CD4-positive, CD25-positive, alpha-beta regulatory T cell (primary cell): Measurements from ENCODE around the gene PWWP2A. TPM values are rescaled to one million over a fixed set of nuclear protein-coding genes. Genes with fewer than 3 reads are reported as not detected.
"Not testable (repeated sequence)": the region's sequence is repeated elsewhere in the genome, so short reads cannot be mapped to it uniquely, and the experiment has no call there.

Source experiments
- ATAC-seq, 2 donors: fragments of 150-1000 bp; cut with Tn5 transposase; one replicate each; pipeline ENCODE4 v1.10.0; 2021; ENCODE audit warnings: low read depth in 2 of 2, moderate number of reproducible peaks in 2 of 2, moderate library complexity in 1 of 2
- DNase-seq, 3 donors: peaks; one replicate each; pipeline versions ENCODE4 v3.0.0 to v3.0.0-alpha.2; 2012 to 2022; ENCODE audit warnings: mixed read lengths in 1 of 3
- H3K27ac ChIP-seq: one replicate; pipeline ENCODE4 v1.7.0; 2013; ENCODE audit warnings: mild to moderate bottlenecking, low read length; ENCODE audit not compliant: insufficient read depth, poor library complexity, severe bottlenecking
- H3K27me3 ChIP-seq: one replicate; pipeline ENCODE4 v1.7.0; 2013; ENCODE audit warnings: low read length; ENCODE audit not compliant: control insufficient read depth, insufficient read depth
- H3K36me3 ChIP-seq: one replicate; pipeline ENCODE4 v1.7.0; 2013; ENCODE audit warnings: mild to moderate bottlenecking, low read length, moderate library complexity; ENCODE audit not compliant: control insufficient read depth, insufficient read depth
- H3K4me1 ChIP-seq: 2 replicates; pipeline ENCODE4 v1.7.0; 2013; ENCODE audit warnings: mild to moderate bottlenecking, low read length; ENCODE audit not compliant: insufficient read depth, control insufficient read depth, poor library complexity, severe bottlenecking
- H3K4me3 ChIP-seq: one replicate; pipeline ENCODE4 v1.7.0; 2013; ENCODE audit warnings: low read depth, mild to moderate bottlenecking, low read length, moderate library complexity
- H3K9me3 ChIP-seq, 2 experiments: 1 replicate in 1 of 2; 2 replicates in 1 of 2; pipeline ENCODE4 v1.7.0; 2013; ENCODE audit warnings: low read length in 2 of 2, mild to moderate bottlenecking in 1 of 2, moderate library complexity in 1 of 2; ENCODE audit not compliant: control insufficient read depth in 2 of 2
- H3K27ac Mint-ChIP-seq, 3 donors: one replicate each; pipeline ENCODE4 v1.8.0; 2020 to 2022; ENCODE audit warnings: mild to moderate bottlenecking in 3 of 3, mixed read lengths in 3 of 3, moderate library complexity in 2 of 3
- H3K27me3 Mint-ChIP-seq: one replicate; pipeline ENCODE4 v1.8.0; 2022; ENCODE audit warnings: mild to moderate bottlenecking, mixed read lengths
- H3K36me3 Mint-ChIP-seq: one replicate; pipeline ENCODE4 v1.8.0; 2020; ENCODE audit warnings: mixed read lengths
- H3K4me1 Mint-ChIP-seq, 4 donors: one replicate each; pipeline ENCODE4 v1.8.0; 2020 to 2022; ENCODE audit warnings: mixed read lengths in 4 of 4, mild to moderate bottlenecking in 1 of 4
- H3K4me3 Mint-ChIP-seq, 4 donors: one replicate each; pipeline ENCODE4 v1.8.0; 2020 to 2022; ENCODE audit warnings: mild to moderate bottlenecking in 4 of 4, mixed read lengths in 4 of 4, moderate library complexity in 3 of 4
- H3K9me3 Mint-ChIP-seq, 7 donors: one replicate each; pipeline ENCODE4 v1.8.0; 2020 to 2022; ENCODE audit warnings: mixed read lengths in 7 of 7, mild to moderate bottlenecking in 3 of 7, moderate library complexity in 2 of 7
- polyA plus RNA-seq, 4 donors: library from polyadenylated mRNA; unstranded; fragments of 300-500 nt; fragmentation: Illumina TruSeq; gene quantifications; one replicate each; pipeline ENCODE4 v1.2.3, GENCODE V29; 2021
- total RNA-seq: library from RNA; stranded (reverse); gene quantifications from one replicate; pipeline ENCODE4 v1.2.3, GENCODE V29; 2022

Gene PWWP2A
- total and polyA plus RNA-seq, 5 donors from 2014 or later: 22.9 to 35.0 (median 24.5) TPM

DNA sequence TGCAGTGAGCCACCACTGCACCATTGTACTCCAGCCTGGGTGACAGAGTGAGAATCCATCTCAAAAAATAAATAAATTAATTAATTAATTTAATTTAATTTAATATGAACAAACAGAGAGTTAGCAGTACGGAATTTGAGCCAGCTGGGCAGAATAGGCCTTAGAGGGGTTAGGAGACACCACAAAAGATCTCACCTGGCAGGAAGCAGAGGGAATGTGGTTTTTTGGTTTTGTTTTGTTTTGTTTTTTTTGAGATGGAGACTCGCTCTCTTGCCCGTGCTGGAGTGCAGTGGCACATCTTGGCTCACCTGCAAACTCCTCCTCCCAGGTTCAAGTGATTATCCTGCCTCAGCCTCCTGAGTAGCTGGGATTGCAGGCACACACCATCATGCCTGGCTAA, 31.8 kb upstream of the PWWP2A start:
- H3K9me3 Mint-ChIP-seq: peaks cover 0 to 1% (median 0%) of the 10 kb centered on the region in 7 donors
- ATAC-seq (no peak), DNase-seq (no peak)
- H3K4me1 ChIP-seq: no peaks in the 10 kb centered on the region
- H3K27me3 ChIP-seq: no peaks in the 10 kb centered on the region
- H3K4me3 Mint-ChIP-seq: no peak overlapping the region
- no peaks in the 10 kb centered on the region for H3K9me3 ChIP-seq
- no peak overlapping the region for H3K27ac Mint-ChIP-seq
- no peaks in the 10 kb centered on the region for H3K36me3 Mint-ChIP-seq
- peaks cover 4% of the 10 kb centered on the region for H3K27me3 Mint-ChIP-seq
- no peak overlapping the region for H3K27ac ChIP-seq
- no peak overlapping the region for H3K4me3 ChIP-seq
- H3K36me3 ChIP-seq: no peaks in the 10 kb centered on the region
- peaks cover 0 to 3% (median 1%) of the 10 kb centered on the region in 4 donors for H3K4me1 Mint-ChIP-seq

DNA sequence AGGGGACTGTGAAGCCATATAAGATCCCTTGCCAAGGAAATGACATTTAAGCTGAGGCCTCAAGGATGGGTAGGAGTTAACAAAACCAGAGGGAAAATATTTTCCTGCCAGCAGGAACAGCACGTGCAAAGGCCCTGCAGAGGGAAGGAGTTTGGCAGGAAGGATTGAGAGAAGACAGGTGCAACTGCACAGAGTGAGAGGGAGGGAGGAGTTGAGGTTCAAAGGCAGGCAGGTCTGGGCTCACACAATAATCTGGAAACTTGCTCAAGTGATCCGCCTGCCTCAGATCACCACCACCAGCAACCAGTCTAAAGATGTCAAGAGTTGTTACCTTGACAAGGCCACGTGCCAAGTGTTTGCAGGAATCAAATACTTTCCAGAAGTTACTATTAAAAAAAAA, 31.1 kb upstream of the PWWP2A start:
- Mint-ChIP-seq H3K4me1 (peaks cover 0 to 3% (median 1%) of the 10 kb centered on the region in 4 donors), H3K36me3 (no peaks in the 10 kb centered on the region), H3K9me3 (peaks cover 0 to 1% (median 0%) of the 10 kb centered on the region in 7 donors), H3K4me3 (no peak overlapping the region), H3K27ac (no peak overlapping the region), H3K27me3 (peaks cover 4% of the 10 kb centered on the region)
- no peak overlapping the region for H3K27ac ChIP-seq
- no peaks in the 10 kb centered on the region for H3K36me3 ChIP-seq
- H3K27me3 ChIP-seq: no peaks in the 10 kb centered on the region
- DNase-seq (no peak), ATAC-seq (no peak)
- H3K4me3 ChIP-seq: no peak overlapping the region
- no peaks in the 10 kb centered on the region for H3K9me3 ChIP-seq
- H3K4me1 ChIP-seq: no peaks in the 10 kb centered on the region

DNA sequence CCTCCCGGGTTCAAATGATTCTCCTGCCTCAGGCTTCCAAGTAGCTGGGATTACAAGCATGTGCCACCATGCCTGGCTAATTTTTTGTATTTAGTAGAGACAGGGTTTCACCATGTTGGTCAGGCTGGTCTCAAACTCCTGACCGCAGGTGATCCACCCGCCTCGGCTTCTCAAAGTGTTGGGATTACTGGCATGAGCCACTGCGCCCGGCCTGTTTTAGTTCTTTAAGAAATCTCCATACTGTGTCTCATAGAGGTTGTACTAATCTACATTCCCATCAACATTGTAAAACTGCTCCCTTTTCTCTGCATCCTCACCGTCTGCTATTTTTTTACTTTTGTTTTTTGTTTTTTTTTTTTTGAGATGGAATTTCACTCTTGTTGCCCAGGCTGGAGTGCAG, 25.2 kb upstream of the PWWP2A start:
- not testable (repeated sequence) for H3K9me3 Mint-ChIP-seq, H3K36me3 Mint-ChIP-seq, H3K4me3 Mint-ChIP-seq, H3K9me3 ChIP-seq, H3K4me1 ChIP-seq, H3K27me3 ChIP-seq, ATAC-seq, H3K4me1 Mint-ChIP-seq, H3K27ac ChIP-seq, H3K4me3 ChIP-seq, DNase-seq, H3K36me3 ChIP-seq
- peaks cover 13% of the 10 kb centered on the region for H3K27me3 Mint-ChIP-seq
- H3K27ac Mint-ChIP-seq: peak overlapping the region in 1 of 3 donors; percentile 45

DNA sequence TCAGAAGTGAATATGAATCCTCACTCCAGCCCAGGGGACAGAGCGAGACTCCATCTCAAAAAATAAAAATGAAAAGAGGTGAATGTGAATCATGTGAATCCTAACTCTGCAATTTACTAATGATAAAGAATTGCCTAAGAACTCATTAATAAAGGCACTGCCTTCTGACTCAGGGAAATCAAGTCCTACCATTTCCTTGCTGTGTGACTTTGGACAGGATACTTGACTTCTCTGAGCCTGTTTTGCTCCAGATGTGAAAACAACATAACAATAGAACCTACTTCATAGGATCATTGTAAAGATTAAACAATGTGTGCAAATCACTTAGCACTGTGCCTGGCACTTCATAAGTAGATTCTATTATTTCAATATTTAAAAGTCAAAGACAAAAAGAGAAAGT, 15.1 kb upstream of the PWWP2A start:
- H3K36me3 Mint-ChIP-seq: no peaks in the 10 kb centered on the region
- no peak overlapping the region for H3K4me3 ChIP-seq
- no peaks in the 10 kb centered on the region for H3K4me1 Mint-ChIP-seq
- DNase-seq (no peak), ATAC-seq (no peak)
- H3K27me3 ChIP-seq: no peaks in the 10 kb centered on the region
- H3K27ac ChIP-seq: no peak overlapping the region
- no peaks in the 10 kb centered on the region for H3K36me3 ChIP-seq
- H3K9me3 ChIP-seq: no peaks in the 10 kb centered on the region
- no peak overlapping the region for H3K4me3 Mint-ChIP-seq
- no peak overlapping the region for H3K27ac Mint-ChIP-seq
- H3K4me1 ChIP-seq: no peaks in the 10 kb centered on the region
- no peaks in the 10 kb centered on the region for H3K9me3 Mint-ChIP-seq
- H3K27me3 Mint-ChIP-seq: peaks cover 4% of the 10 kb centered on the region

DNA sequence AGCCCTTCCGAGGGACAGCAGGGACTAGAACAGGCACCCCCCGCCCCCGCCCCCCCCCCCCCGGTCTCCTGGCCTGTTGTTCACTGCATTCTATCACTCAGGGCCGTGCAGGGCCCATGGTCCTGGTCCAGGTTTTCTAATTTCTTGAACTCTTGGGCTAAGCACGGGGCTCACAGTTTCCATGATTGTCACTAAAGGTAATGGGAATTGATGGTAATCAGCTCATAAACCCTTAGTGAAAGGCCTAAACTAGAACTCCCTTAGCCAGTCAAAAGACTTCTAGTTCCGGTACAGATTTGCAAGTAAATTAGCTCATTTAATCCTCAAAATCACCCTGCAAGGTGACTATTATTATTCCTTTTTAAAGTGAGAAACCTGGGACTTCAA, 14.7 kb upstream of the PWWP2A start:
- no peaks in the 10 kb centered on the region for H3K36me3 ChIP-seq
- Mint-ChIP-seq H3K4me1 (no peaks in the 10 kb centered on the region), H3K9me3 (no peaks in the 10 kb centered on the region), H3K27me3 (peaks cover 4% of the 10 kb centered on the region), H3K36me3 (no peaks in the 10 kb centered on the region), H3K27ac (no peak overlapping the region), H3K4me3 (no peak overlapping the region)
- no peaks in the 10 kb centered on the region for H3K9me3 ChIP-seq
- H3K27ac ChIP-seq: no peak overlapping the region
- no peaks in the 10 kb centered on the region for H3K4me1 ChIP-seq
- no peak for DNase-seq
- H3K4me3 ChIP-seq: no peak overlapping the region
- ATAC-seq: no peak
- H3K27me3 ChIP-seq: no peaks in the 10 kb centered on the region

DNA sequence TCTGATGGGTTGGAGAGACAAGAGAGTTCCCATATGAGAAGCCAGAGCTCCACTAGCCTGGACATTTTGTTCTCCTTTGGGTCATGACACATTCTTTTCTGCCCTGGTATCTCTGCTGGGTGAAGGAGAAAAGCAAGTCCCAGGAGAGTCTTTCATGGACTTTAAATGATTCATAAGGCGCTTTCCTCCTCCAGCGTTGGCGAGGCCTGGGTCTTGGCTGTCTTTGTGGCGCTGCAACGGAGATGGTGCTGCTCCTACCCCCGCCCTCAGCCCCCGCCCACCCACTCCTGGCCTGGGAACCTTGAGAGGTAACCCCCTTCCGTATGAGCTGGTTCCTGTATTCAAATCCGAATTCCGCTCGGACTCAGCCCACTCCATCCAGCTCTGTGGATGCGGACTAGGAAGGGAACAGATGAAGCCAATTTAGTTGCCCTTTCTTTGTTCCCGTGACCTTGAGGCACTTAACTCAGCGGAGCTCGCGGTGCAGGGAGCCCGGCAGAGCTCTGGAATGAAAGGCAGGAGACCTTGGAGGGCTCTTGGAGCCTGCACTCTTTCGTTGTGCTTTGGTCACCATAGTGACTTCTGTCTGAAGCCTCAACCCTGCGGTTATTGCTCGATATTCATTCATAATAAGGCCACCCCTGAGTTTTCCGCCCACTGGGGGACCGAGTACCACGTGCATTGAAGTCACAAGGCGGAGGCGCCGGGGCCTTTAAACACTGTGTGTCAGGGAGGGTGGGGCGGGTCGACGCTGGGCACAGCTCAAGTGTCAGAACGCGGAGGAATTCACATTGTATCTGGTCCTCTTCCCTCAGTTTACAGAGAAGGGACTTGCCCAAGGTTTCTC, 14.0 kb upstream of the PWWP2A start:
- Mint-ChIP-seq H3K4me1 (no peaks in the 10 kb centered on the region), H3K4me3 (no peak overlapping the region), H3K9me3 (no peaks in the 10 kb centered on the region), H3K27ac (no peak overlapping the region), H3K36me3 (no peaks in the 10 kb centered on the region), H3K27me3 (peaks cover 4% of the 10 kb centered on the region)
- Histone ChIP-seq H3K4me3 (no peak overlapping the region), H3K36me3 (no peaks in the 10 kb centered on the region), H3K27ac (no peak overlapping the region), H3K27me3 (no peaks in the 10 kb centered on the region), H3K4me1 (no peaks in the 10 kb centered on the region), H3K9me3 (no peaks in the 10 kb centered on the region)
- ATAC-seq (no peak), DNase-seq (no peak)

DNA sequence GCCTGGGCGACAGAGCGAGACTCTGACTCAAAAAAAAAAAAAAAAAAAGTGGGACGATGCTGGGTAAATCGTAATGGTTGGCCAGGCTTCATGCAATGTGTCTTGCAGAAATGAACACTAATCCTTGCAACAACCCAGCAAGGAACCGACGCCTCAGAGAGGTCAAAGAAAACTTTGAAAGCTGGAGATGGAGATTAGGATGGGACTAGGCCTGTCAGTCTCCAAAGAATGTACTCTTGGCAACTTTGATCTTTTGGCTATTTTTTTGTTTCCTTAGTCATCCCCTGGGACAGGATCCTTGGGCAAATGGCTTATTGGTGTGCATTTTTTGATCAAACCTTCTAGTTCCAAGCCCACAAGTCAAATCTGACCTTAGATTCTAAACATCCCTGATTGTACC, 10.6 kb upstream of the PWWP2A start:
- no peak for ATAC-seq
- Histone ChIP-seq H3K4me1 (no peaks in the 10 kb centered on the region), H3K9me3 (no peaks in the 10 kb centered on the region), H3K27me3 (peaks cover 1% of the 10 kb centered on the region), H3K27ac (no peak overlapping the region), H3K4me3 (no peak overlapping the region), H3K36me3 (no peaks in the 10 kb centered on the region)
- no peak for DNase-seq
- H3K27ac Mint-ChIP-seq: no peak overlapping the region
- H3K27me3 Mint-ChIP-seq: peaks cover 4% of the 10 kb centered on the region
- H3K36me3 Mint-ChIP-seq: no peaks in the 10 kb centered on the region
- peaks cover 0 to 1% (median 0%) of the 10 kb centered on the region in 7 donors for H3K9me3 Mint-ChIP-seq
- H3K4me1 Mint-ChIP-seq: no peaks in the 10 kb centered on the region
- no peak overlapping the region for H3K4me3 Mint-ChIP-seq

DNA sequence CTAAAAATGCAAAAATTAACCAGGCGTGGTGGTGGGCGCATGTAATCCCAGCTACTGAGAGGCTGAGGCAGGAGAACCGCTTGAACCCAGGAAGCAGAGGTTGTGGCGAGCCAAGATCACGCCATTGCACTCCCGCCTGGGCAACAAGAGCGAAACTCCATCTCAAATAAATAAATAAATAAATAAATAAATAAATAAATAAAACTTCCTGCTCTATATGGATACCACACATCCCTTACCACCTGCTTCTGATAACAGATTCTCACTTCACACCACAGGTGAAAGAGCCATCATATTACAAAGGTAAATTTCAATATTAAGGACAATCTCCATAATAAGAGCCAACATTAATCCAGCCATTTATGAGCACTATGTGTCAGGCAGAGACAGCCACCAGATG, 9.4 kb upstream of the PWWP2A start:
- ATAC-seq: no peak
- Histone ChIP-seq H3K36me3 (no peaks in the 10 kb centered on the region), H3K4me3 (no peak overlapping the region), H3K27ac (no peak overlapping the region), H3K27me3 (peaks cover 1% of the 10 kb centered on the region), H3K9me3 (no peaks in the 10 kb centered on the region), H3K4me1 (no peaks in the 10 kb centered on the region)
- DNase-seq: no peak
- H3K27me3 Mint-ChIP-seq: no peaks in the 10 kb centered on the region
- H3K4me1 Mint-ChIP-seq: no peaks in the 10 kb centered on the region
- no peaks in the 10 kb centered on the region for H3K36me3 Mint-ChIP-seq
- peak overlapping the region in 1 of 3 donors; percentile 56 for H3K27ac Mint-ChIP-seq
- H3K4me3 Mint-ChIP-seq: no peak overlapping the region
- peaks cover 0 to 1% (median 0%) of the 10 kb centered on the region in 7 donors for H3K9me3 Mint-ChIP-seq
